Ishikawa (cell line): ENCODE data around the gene OTULINL.

Experiments
- CEBPB ChIP-seq: IDR thresholded peaks from 2 replicates; pipeline ENCODE4 v1.6.1; 2012
- CREB1 ChIP-seq: IDR thresholded peaks from 2 replicates; pipeline ENCODE4 v1.6.1; 2012; ENCODE audit warnings: low read depth
- EGR1 ChIP-seq: IDR thresholded peaks from 2 replicates; pipeline ENCODE4 v1.6.1; 2012
- EP300 ChIP-seq: IDR thresholded peaks from 2 replicates; pipeline ENCODE4 v1.6.1; 2012; ENCODE audit warnings: borderline replicate concordance
- FOXM1 ChIP-seq: IDR thresholded peaks from 2 replicates; pipeline ENCODE4 v1.6.1; 2012; ENCODE audit warnings: low read depth, borderline replicate concordance
- MAX ChIP-seq: IDR thresholded peaks from 2 replicates; pipeline ENCODE4 v1.6.1; 2012
- NFIC ChIP-seq: IDR thresholded peaks from 2 replicates; pipeline ENCODE4 v1.6.1; 2012
- RAD21 ChIP-seq: IDR thresholded peaks from 2 replicates; pipeline ENCODE4 v1.6.1; 2012; ENCODE audit warnings: low read depth
- REST ChIP-seq: IDR thresholded peaks from 2 replicates; pipeline ENCODE4 v1.6.1; 2012; ENCODE audit warnings: low read depth, mild to moderate bottlenecking
- TAF1 ChIP-seq: IDR thresholded peaks from 2 replicates; pipeline ENCODE4 v1.6.1; 2012; ENCODE audit warnings: low read depth, mild to moderate bottlenecking
- TCF12 ChIP-seq: IDR thresholded peaks from 2 replicates; pipeline ENCODE4 v1.6.1; 2012; ENCODE audit warnings: low read depth
- TEAD4 ChIP-seq: IDR thresholded peaks from 2 replicates; pipeline ENCODE4 v1.6.1; 2012
- YY1 ChIP-seq: IDR thresholded peaks from 2 replicates; pipeline ENCODE4 v1.6.1; 2012; ENCODE audit warnings: low read depth
- ZBTB7A ChIP-seq: IDR thresholded peaks from 2 replicates; pipeline ENCODE4 v1.6.1; 2012; ENCODE audit warnings: low read depth
- TF ChIP-seq, protein P1 (sequence below): IDR thresholded peaks from 2 replicates; pipeline ENCODE4 v1.6.1; 2012

Gene OTULINL

DNA sequence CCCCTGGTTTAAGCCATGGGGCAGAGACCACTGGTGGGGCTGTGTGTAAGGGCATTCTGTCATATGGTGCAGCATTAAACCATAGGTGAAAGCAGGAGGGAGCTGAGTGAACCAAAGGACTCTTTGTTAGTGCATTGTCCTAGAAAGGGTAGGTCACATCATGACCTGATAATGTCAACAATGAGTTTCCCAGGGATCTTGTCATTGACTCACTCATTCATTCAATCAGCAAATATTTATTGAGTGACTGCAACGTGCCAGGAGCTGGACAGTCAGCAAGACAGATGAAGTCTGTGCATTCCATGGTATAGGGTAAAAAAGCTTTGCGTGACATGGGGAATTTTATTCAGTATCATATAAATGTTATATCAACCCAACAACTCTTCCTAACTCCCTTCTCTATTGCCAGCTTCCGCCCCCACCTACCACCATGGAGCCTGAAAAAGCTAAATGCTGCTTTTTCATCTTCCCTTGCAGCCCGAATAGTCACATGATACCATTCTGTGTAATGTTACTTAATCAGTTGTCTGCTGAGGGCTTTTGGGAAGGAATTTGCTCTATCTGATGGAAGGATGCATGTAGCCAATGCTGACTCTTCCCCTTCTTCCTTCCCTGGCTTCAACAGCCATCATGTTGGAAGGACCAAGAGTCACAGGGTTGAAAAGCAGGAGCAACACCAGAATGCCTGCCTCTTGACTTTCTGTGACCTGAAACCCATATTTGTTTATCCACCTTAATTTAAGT, 11.5 kb upstream of the OTULINL start:
- TF ChIP-seq CREB1, result no peak
- TF ChIP-seq YY1, result no peak
- no peak for TF ChIP-seq EP300
- TF ChIP-seq CEBPB, result no peak
- no peak for TF ChIP-seq NFIC
- TF ChIP-seq RAD21, result no peak
- no peak for TF ChIP-seq TAF1
- TF ChIP-seq, protein P1, sequence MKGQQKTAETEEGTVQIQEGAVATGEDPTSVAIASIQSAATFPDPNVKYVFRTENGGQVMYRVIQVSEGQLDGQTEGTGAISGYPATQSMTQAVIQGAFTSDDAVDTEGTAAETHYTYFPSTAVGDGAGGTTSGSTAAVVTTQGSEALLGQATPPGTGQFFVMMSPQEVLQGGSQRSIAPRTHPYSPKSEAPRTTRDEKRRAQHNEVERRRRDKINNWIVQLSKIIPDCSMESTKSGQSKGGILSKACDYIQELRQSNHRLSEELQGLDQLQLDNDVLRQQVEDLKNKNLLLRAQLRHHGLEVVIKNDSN, result no peak

DNA sequence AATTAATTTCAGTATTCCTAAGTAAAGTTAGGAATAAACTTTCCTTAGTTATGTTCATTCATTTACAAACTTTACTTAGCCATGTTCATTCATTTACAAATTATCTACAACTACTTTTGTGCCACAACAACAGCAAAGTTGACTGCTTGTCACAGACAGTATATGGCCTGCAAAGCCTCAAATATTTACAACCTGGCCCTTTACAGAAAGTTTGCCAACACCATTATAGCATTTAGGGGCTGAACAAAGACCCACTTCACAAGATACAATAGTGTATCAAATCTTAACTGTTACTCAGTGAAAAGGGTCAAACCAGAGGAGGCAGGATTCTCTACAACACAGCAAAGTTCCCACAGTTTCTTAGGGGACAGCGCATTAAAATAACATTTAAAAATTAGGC, 9.7 kb upstream of the OTULINL start:
- TF ChIP-seq YY1, result no peak
- TF ChIP-seq, protein P1, result no peak
- no peak for TF ChIP-seq CREB1
- no peak for TF ChIP-seq MAX
- no peak for TF ChIP-seq TEAD4
- no peak for TF ChIP-seq RAD21
- no peak for TF ChIP-seq REST

GRCh38 chr5:14572385-14572784, 9.2 kb upstream of the OTULINL start:
- no peak for TF ChIP-seq NFIC
- TF ChIP-seq EP300, result no peak
- no peak for TF ChIP-seq TCF12
- TF ChIP-seq CREB1, result no peak
- no peak for TF ChIP-seq FOXM1
- TF ChIP-seq RAD21, result no peak
- TF ChIP-seq CEBPB, result no peak
- TF ChIP-seq, protein P1, result no peak
- TF ChIP-seq TEAD4, result no peak
- TF ChIP-seq TAF1, result no peak
- TF ChIP-seq MAX, result no peak
- TF ChIP-seq YY1, result no peak

DNA sequence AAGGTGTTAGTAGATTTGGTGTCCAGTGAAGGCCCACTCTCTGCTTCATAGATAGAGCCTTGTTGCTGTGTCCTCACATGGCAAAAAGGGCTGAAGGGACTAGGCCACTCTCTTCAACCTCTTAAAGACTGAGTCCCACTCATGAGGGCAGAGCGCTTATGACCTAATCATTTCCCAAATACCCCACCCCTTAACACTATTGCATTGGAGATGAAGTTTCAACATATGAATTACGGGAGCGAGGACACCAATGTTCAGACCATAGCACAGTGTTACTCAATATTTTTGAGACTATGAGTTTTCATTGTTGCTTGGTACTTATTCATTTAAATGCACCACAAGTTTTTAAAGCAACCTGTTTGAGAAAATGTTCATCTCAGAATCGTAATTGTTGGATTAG, 8.8 kb upstream of the OTULINL start:
- no peak for TF ChIP-seq RAD21
- TF ChIP-seq CREB1, result no peak
- no peak for TF ChIP-seq YY1
- TF ChIP-seq REST, result no peak
- no peak for TF ChIP-seq NFIC
- TF ChIP-seq EGR1, result no peak
- TF ChIP-seq ZBTB7A, result no peak
- no peak for TF ChIP-seq MAX
- TF ChIP-seq TCF12, result no peak
- TF ChIP-seq EP300, result no peak
- TF ChIP-seq, protein P1, result no peak
- no peak for TF ChIP-seq TEAD4

DNA sequence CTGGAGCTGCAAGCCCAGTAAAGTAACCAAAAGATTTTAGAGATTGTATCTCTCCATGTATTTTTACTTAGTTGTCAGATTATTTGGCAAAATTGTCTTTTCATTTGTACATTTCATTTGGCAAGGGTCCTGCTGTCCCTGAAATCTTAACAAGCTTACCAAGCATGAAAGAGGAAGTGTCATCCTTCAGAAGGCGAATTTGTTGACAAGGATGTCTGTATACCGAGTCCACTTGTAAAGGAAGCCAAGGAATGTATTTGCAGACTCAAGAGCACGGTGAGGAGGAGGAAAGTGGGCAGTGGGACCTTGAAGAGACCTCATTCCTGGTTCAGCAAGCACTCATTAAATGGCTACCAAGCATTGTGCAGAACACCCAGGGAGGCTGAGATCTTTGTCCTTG, 7.5 kb upstream of the OTULINL start:
- TF ChIP-seq REST, result no peak
- TF ChIP-seq ZBTB7A, result no peak
- TF ChIP-seq EGR1, result no peak
- no peak for TF ChIP-seq YY1
